C4-2B (cell line): ENCODE measurements around the gene ZNF132.
"Not testable (repeated sequence)": the region's sequence is repeated elsewhere in the genome, so short reads cannot be mapped to it uniquely, and the experiment has no call there.

Source experiments
- H3K27ac ChIP-seq: fragments of 450-650 bp; 2 replicates; pipeline ENCODE4 v1.5.1; 2017
- ZFX ChIP-seq: fragments of 450-650 bp; IDR thresholded peaks from 2 replicates; pipeline ENCODE4 v1.6.1; 2017
- TF ChIP-seq, protein P1 (sequence below): fragments of 450-650 bp; conservative IDR thresholded peaks from 2 replicates; pipeline ENCODE4 v1.5.1; 2017; ENCODE audit warnings: mild to moderate bottlenecking

The ZNF132 gene

GRCh38 chr19:58439576-58440554 lies at the start of gene ZNF132:
Gene ZNF132 (minus strand): TSS chr19:58440153. CDS start chr19:58439821, 332 bp downstream.
- no peak within 1 kb of the TSS; the same call in 1 of the 2 replicates for H3K27ac ChIP-seq
- no peak for TF ChIP-seq ZFX
- TF ChIP-seq, protein P1, sequence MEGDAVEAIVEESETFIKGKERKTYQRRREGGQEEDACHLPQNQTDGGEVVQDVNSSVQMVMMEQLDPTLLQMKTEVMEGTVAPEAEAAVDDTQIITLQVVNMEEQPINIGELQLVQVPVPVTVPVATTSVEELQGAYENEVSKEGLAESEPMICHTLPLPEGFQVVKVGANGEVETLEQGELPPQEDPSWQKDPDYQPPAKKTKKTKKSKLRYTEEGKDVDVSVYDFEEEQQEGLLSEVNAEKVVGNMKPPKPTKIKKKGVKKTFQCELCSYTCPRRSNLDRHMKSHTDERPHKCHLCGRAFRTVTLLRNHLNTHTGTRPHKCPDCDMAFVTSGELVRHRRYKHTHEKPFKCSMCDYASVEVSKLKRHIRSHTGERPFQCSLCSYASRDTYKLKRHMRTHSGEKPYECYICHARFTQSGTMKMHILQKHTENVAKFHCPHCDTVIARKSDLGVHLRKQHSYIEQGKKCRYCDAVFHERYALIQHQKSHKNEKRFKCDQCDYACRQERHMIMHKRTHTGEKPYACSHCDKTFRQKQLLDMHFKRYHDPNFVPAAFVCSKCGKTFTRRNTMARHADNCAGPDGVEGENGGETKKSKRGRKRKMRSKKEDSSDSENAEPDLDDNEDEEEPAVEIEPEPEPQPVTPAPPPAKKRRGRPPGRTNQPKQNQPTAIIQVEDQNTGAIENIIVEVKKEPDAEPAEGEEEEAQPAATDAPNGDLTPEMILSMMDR = no peak

DNA sequence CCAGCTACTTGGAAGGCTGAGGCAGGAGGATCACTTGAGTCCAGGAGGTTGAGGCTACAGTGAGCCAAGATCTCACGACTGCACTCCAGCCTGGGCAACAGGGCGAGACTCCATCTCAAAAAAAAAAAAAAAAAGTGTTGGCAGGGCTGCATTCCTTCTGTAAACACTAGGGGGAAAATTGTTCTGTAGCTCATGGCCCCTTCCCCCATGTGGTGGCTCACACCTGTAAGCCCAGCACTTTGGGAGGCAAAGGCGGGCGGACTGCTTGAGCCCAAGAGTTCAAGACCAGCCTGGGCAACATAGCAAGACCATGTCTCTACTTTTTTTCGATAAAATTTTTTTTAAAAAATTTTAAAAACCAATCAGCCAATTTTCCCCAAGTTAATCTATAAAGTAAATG lies 44.4 kb upstream of the ZNF132 start:
- not testable (repeated sequence) for H3K27ac ChIP-seq

DNA sequence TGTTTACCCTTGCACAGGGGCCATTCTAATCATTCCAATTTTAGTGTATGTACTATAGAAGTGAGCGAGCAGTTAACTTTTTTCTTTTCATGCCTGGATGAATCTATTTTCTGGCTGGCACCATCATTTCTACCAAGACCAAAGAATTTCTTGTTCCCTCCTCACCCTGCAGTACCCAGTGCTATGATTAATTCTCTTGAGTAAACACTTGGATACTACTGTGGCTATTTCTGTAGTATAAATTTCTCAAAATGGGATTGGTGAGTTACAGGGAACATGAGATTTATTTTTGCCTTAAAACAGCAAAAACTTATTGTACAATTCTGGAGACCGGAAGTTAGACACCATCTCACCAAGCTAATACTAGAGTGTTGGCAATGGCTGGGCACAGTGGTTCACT lies 43.8 kb upstream of the ZNF132 start:
- H3K27ac ChIP-seq = no peak overlapping the region
- TF ChIP-seq ZFX = no peak
- TF ChIP-seq, protein P1 = no peak

DNA sequence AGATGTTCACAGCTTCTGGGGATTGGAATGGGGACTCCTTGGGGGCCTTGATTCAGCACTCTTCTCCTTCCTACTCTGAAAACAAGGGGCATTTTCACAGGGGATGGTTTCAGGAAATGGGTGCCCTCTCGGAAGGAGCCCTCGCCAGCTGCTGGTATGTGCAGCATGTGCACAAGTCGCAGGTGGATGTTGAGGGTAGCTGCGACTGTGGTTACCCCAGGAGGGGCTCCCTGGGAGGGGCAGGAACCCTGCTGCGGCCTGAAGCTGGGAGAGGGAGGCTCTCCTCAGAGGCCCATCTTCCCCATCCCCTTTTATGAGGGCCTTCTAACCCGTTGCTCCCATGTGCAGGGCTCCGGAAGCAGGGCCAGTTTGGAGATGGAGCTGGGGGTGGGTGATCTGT lies 42.4 kb upstream of the ZNF132 start:
- H3K27ac ChIP-seq = no peak overlapping the region
- TF ChIP-seq ZFX = no peak
- TF ChIP-seq, protein P1 = no peak

GRCh38 chr19:58480831-58481230 lies 40.9 kb upstream of the ZNF132 start:
- no peak overlapping the region for H3K27ac ChIP-seq
- TF ChIP-seq ZFX = no peak
- TF ChIP-seq, protein P1 = no peak

- H3K27ac ChIP-seq = no peak overlapping the region
These were observed 40.5 kb upstream of the ZNF132 start for GRCh38 chr19:58480481-58480830.

DNA sequence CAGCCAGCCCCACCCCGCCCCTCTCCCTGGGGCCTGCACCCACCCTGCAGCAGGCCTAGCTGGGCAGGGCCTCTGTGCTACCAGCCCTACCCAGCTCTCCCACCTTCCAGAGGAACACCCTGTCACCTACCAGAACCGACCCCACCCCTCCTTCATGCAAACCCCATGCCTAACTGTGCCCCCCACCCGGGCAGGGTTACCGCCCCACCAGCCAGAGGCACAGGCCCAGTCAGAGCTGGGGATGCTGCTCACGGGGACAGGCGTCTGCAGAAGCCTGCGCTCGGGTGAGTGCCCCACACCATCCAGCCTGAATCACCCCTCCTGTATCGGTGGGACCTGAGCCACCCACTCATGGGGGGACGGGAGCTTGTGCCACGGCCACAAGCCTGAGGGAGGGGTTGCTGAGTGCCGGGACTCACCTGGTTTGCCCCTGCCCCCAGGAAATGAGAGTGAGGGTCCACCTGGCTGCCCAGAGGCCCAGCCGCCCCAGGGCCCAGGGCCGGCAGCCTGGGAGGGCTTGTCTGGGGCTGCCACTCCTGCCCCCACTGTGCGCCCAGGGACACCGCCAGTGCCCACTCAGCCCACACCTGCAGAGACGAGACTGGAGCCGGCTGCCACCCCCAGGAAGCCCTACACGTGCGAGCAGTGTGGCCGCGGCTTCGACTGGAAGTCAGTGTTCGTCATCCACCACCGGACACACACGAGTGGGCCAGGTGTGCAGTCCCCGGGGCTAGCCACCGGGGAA lies 40.0 kb upstream of the ZNF132 start:
- H3K27ac ChIP-seq = no peak overlapping the region
- no peak for TF ChIP-seq ZFX
- TF ChIP-seq, protein P1 = no peak

More at GRCh38 chr19:58480481-58480830, 40.5 kb upstream of the ZNF132 start:
- no peak for TF ChIP-seq ZFX
- TF ChIP-seq, protein P1 = no peak
